HepG2 (cell line): ENCODE results near the gene PELI3. TPM values are rescaled to one million over a fixed set of nuclear protein-coding genes. Genes with fewer than 3 reads are reported as not detected.

Experiments used
- ARNTL ChIP-seq: sonication (generic); formaldehyde crosslinking; IDR thresholded peaks from 2 replicates; pipeline ENCODE4 v1.4.0; 2020; ENCODE audit warnings: mild to moderate bottlenecking, missing genetic modification reagents
- ATF7-NPFF ChIP-seq: sonication (generic); formaldehyde crosslinking; IDR thresholded peaks from 2 replicates; pipeline ENCODE4 v1.8.1; 2023; ENCODE audit warnings: mild to moderate bottlenecking, low read depth, missing genetic modification reagents, moderate library complexity
- BRCA1 ChIP-seq: sonication (generic); formaldehyde crosslinking; IDR thresholded peaks from 2 replicates; pipeline ENCODE4 v1.4.0; 2020; ENCODE audit warnings: missing genetic modification reagents
- CEBPG ChIP-seq: IDR thresholded peaks from 2 replicates; pipeline ENCODE4 v1.6.1; 2016
- DPF2 ChIP-seq: sonication (generic); formaldehyde crosslinking; IDR thresholded peaks from 2 replicates; pipeline ENCODE4 v1.4.0; 2020; ENCODE audit warnings: mild to moderate bottlenecking, low read depth, missing genetic modification reagents, borderline replicate concordance
- NFIC ChIP-seq: IDR thresholded peaks from 2 replicates; pipeline ENCODE4 v1.6.1; 2012; ENCODE audit warnings: mild to moderate bottlenecking, low read length, inconsistent platforms
- NR3C1 ChIP-seq: sonication (generic); formaldehyde crosslinking; IDR thresholded peaks from 2 replicates; pipeline ENCODE4 v1.4.0; 2020; ENCODE audit warnings: missing genetic modification reagents
- POLR2AphosphoS2 ChIP-seq: IDR thresholded peaks from 2 replicates; pipeline ENCODE4 v1.6.1; 2011; ENCODE audit warnings: low read depth, low read length, improper control_type of control experiment
- REST ChIP-seq, 2 experiments: IDR thresholded peaks; 2 replicates each; pipeline ENCODE4 v1.6.1; 2011 to 2012; ENCODE audit warnings: low read length in 2 of 2, borderline replicate concordance in 1 of 2, low read depth in 1 of 2, mild to moderate bottlenecking in 1 of 2, moderate library complexity in 1 of 2
- SKI ChIP-seq: fragments of 450-650 bp; IDR thresholded peaks from one replicate; pipeline ENCODE4 v1.6.1; 2018; ENCODE audit warnings: mild to moderate bottlenecking; ENCODE audit not compliant: partially characterized antibody
- SMC3 ChIP-seq: IDR thresholded peaks from 2 replicates; pipeline ENCODE4 v1.6.1; 2011; ENCODE audit warnings: low read length, improper control_type of control experiment
- TEF ChIP-seq: sonication (generic); formaldehyde crosslinking; IDR thresholded peaks from 2 replicates; pipeline ENCODE4 v1.5.0; 2020; ENCODE audit warnings: missing genetic modification reagents
- TGIF2 ChIP-seq: IDR thresholded peaks from 2 replicates; pipeline ENCODE4 v1.6.1; 2016; ENCODE audit warnings: control low read depth, missing compliant biosample characterization
- THAP11 ChIP-seq: IDR thresholded peaks from 2 replicates; pipeline ENCODE4 v1.6.1; 2016; ENCODE audit warnings: missing biosample characterization, missing genetic modification reagents
- ZBTB38 ChIP-seq: sonication (generic); formaldehyde crosslinking; IDR thresholded peaks from 2 replicates; pipeline ENCODE4 v1.5.1; 2020; ENCODE audit warnings: mild to moderate bottlenecking, missing genetic modification reagents
- ZBTB49 ChIP-seq: sonication (generic); formaldehyde crosslinking; IDR thresholded peaks from 2 replicates; pipeline ENCODE4 v1.4.0; 2020; ENCODE audit warnings: missing genetic modification reagents, borderline replicate concordance
- ZFP36L1 ChIP-seq: sonication (generic); formaldehyde crosslinking; IDR thresholded peaks from 2 replicates; pipeline ENCODE4 v1.8.0; 2022; ENCODE audit warnings: mild to moderate bottlenecking, missing genetic modification reagents, moderate library complexity
- ZMYM2 ChIP-seq: sonication (generic); formaldehyde crosslinking; IDR thresholded peaks from 2 replicates; pipeline ENCODE4 v1.8.0; 2022; ENCODE audit warnings: mild to moderate bottlenecking, missing genetic modification reagents
- ZNF121 ChIP-seq: sonication (generic); formaldehyde crosslinking; IDR thresholded peaks from 2 replicates; pipeline ENCODE4 v1.5.0; 2020; ENCODE audit warnings: mild to moderate bottlenecking, missing genetic modification reagents
- ZNF576 ChIP-seq: sonication (generic); formaldehyde crosslinking; IDR thresholded peaks from 2 replicates; pipeline ENCODE4 v1.4.0; 2020; ENCODE audit warnings: mild to moderate bottlenecking, missing genetic modification reagents
- ZNF766 ChIP-seq: sonication (generic); formaldehyde crosslinking; IDR thresholded peaks from 2 replicates; pipeline ENCODE4 v1.5.0; 2020; ENCODE audit warnings: missing genetic modification reagents, borderline replicate concordance
- ZNF770 ChIP-seq: sonication (generic); formaldehyde crosslinking; IDR thresholded peaks from 2 replicates; pipeline ENCODE4 v1.5.0; 2020; ENCODE audit warnings: mild to moderate bottlenecking, missing genetic modification reagents
- polyA plus RNA-seq, 8 experiments: library from polyadenylated mRNA; depleted of rRNA in 3 of 8; stranded (reverse) in 7 of 8; unstranded in 1 of 8; fragments of >200 nt; fragmentation: Illumina TruSeq in 4 of 8; extraction: Trizol in 4 of 8; gene quantifications; 2 replicates each; pipeline versions ENCODE4 v1.2.1 to v1.2.3, GENCODE V29; 2011 to 2016; ENCODE audit warnings: low read depth in 4 of 8, missing spikeins in 1 of 8, mixed read lengths in 1 of 8; ENCODE audit not compliant: insufficient read depth in 1 of 8
- total RNA-seq, 5 experiments: library from RNA; depleted of rRNA; stranded (reverse); fragments of >200 nt; fragmentation: Illumina TruSeq; extraction: Trizol; gene quantifications; 2 replicates each; pipeline ENCODE4 v1.2.3, GENCODE V29; 2016; ENCODE audit warnings: low read depth in 1 of 5

The PELI3 gene
- total and polyA plus RNA-seq, 2 of the 13 experiments (the other 11 are each of a cell fraction or from before 2014, with no cell fraction given): 2.0 to 4.0 TPM

- no peak for TF ChIP-seq TGIF2 (CRISPR knock-in tag)
- no peak for TF ChIP-seq NR3C1 (CRISPR knock-in tag)
- TF ChIP-seq REST (IDR thresholded peaks at IDR 0.05; ENCODE audit: borderline replicate concordance in 1 of 2, low read depth in 1 of 2, low read length in 2 of 2): peak in 1 of 2 experiments; percentile 46; a peak in 2 of 4 replicates
- no peak for TF ChIP-seq TEF (CRISPR knock-in tag)
- TF ChIP-seq SKI: no peak
- no peak for TF ChIP-seq ZMYM2
- TF ChIP-seq POLR2AphosphoS2: no peak
- TF ChIP-seq ZBTB38 (CRISPR knock-in tag): 0 out of 2 replicates have a peak, but pooled peaks have one; percentile 27
- no peak for TF ChIP-seq CEBPG
- no peak for TF ChIP-seq DPF2 (CRISPR knock-in tag)
- no peak for TF ChIP-seq ZNF766 (CRISPR knock-in tag)
- no peak for TF ChIP-seq ZNF121 (CRISPR knock-in tag)
- TF ChIP-seq SMC3: peak; percentile 67
- TF ChIP-seq NFIC: no peak
- TF ChIP-seq THAP11 (CRISPR knock-in tag): 0 out of 2 replicates have a peak, but pooled peaks have one; percentile 19
- TF ChIP-seq ZBTB49: no peak
- TF ChIP-seq ZNF770 (CRISPR knock-in tag): no peak
- TF ChIP-seq ZFP36L1 (CRISPR knock-in tag): no peak
- TF ChIP-seq ZNF576: no peak
- TF ChIP-seq BRCA1 (CRISPR knock-in tag): no peak
- TF ChIP-seq ARNTL (CRISPR knock-in tag): no peak
- TF ChIP-seq ATF7-NPFF (CRISPR knock-in tag): no peak
These were observed 36.6 kb upstream of the PELI3 start (continued) for GRCh38 chr11:66429983-66430602.
